ENCODE results near the gene PRTFDC1. TPM values are rescaled to one million over a fixed set of nuclear protein-coding genes. Genes with fewer than 3 reads are reported as not detected.

Gene PRTFDC1
- total RNA-seq, 1 experiment from 2014 or later: 4.9 TPM

DNA sequence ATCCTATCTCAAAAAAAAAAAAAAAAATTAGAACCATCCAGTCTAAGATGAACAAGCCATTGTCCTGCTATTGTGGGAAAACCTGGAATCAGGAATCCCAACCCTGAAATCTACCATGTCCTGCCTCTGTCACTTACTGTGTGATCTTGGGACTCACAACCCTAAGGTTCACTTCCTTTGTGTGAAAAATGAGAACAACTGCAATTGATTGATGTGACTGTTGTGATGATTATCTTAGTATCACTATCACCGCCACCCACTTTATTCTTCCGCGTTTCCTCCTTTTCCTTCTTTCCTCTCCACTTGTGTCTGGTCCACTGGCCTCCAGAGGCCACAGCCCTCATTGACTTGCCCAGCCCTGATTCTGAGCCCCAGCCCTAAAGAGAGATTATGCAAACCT, 12.6 kb upstream of the PRTFDC1 start:
- DNase-seq (ENCODE audit: low read depth): no peak

DNA sequence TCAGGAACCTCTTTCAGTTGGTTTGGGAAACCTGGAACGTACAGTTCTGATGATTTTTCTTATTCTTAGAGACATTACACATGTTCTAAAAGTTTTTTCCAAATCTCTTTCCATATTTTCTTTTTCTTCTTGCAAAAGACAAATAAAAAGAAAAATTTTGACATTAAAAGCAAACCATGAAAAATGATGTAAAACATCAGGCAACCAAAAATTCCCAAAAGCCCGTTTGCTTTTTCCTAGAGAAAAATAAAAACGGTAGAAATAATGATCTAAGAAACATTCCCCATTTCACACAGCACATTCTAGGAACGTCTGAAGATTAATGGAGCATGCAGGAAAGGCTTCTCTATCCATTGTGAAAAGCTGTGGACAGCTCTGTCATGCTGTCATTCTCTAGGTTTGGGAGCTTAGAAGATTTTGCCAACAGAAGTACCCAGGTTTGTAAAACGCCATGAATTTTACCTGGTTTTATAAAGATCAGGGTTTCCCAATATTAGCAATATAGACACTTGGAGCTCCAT, 11.2 kb upstream of the PRTFDC1 start:
- no peak for DNase-seq (ENCODE audit: low read depth)

DNA sequence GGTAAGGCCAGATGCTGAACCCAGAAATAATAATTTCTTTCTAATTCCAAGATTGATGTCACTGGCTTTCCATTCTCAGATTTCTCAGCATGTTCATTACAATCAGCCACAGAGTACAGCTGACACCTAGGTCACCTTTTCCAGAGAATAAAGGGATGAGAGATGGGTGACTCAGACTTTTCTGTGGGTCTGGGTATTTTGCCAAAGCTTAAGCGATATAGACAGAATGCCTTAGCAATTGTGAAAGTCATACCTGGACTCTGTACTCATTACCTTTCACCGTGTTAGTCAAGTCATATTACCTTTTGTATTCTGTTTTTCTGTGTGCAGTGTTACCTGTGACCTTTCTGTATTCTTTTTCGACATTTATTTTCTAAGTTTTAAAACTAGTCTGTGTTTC, 10.6 kb upstream of the PRTFDC1 start:
- DNase-seq (ENCODE audit: low read depth): peak; percentile 59

DNA sequence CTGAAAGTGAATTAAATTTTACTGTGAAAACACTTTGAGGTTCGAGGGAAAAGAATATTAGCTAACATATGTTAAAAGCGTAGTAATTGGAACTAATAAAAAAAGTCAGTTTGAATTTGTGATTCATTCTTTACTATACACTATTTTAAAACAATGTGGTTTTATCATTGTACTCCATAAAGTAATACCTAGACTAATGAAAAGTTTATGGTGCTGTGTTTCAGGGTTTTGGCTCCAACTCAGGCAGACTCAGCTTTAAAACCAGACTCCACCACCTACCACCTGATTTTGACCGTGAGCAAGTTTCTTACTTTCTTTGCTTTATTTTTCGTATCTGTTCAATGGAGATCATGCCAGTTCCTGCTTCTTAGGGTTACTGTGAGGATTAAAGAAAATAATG, 9.2 kb upstream of the PRTFDC1 start:
- DNase-seq (ENCODE audit: low read depth): no peak

GRCh38 chr10:24959382-24959730, 7.0 kb upstream of the PRTFDC1 start:
- no peak for DNase-seq (ENCODE audit: low read depth)

GRCh38 chr10:24958721-24959381, 6.4 kb upstream of the PRTFDC1 start:
- no peak for DNase-seq (ENCODE audit: low read depth)

DNA sequence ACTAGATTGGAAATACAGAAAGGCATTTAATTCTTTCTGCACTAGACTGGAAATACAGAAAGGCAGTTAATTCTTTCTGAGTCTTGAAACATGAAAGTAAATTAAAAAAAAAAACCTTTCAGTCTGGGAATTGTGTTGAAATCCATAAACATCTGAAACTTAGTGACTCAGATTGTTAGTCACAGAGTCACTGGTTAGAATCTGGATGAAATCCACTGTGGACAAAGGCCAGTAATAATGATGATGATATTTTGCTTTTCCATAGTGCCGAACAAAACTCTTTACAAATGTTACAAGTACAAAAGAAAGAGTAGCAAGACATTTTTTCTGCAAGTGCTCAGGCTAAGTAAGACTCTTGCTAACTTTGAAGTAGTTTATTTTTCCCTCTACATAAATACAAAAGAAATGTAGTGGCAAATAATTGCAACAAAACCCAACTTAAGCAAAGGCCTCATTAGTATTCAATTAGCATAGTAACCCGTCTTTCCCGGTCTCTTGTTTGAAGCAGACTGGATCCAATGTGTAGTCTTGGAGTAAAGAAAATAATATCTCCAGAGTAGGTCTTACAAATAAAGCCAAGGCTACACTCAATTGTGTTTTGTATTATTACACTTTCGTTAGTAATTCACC, 5.8 kb upstream of the PRTFDC1 start:
- DNase-seq (ENCODE audit: low read depth): peak; percentile 56

DNA sequence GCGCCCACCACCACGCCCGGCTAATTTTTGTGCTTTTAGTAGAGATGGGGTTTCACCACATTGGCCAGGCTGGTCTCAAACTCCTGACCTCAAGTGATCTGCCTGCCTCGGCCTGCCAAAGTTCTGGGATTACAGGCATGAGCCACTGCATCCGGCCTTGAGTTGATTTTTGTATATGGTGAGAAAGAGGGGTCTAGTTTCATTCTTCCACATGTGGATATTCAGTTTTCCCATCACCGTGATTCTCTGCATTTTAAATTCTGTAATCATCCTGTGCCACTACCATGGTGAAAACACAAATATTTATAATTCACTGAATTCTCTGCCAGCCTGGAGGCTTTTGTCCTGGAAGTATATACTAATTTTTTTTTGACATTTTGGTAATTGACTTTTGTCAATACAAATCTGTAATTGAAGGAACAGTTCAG, 5.2 kb upstream of the PRTFDC1 start:
- peak; percentile 42 for DNase-seq (ENCODE audit: low read depth)

- DNase-seq (ENCODE audit: low read depth): no peak
These were observed 1.3 kb upstream of the PRTFDC1 start for GRCh38 chr10:24953675-24954074.

GRCh38 chr10:24952707-24953645, 570 bp upstream of the PRTFDC1 start:
- DNase-seq (ENCODE audit: low read depth): peak; percentile 60

DNA sequence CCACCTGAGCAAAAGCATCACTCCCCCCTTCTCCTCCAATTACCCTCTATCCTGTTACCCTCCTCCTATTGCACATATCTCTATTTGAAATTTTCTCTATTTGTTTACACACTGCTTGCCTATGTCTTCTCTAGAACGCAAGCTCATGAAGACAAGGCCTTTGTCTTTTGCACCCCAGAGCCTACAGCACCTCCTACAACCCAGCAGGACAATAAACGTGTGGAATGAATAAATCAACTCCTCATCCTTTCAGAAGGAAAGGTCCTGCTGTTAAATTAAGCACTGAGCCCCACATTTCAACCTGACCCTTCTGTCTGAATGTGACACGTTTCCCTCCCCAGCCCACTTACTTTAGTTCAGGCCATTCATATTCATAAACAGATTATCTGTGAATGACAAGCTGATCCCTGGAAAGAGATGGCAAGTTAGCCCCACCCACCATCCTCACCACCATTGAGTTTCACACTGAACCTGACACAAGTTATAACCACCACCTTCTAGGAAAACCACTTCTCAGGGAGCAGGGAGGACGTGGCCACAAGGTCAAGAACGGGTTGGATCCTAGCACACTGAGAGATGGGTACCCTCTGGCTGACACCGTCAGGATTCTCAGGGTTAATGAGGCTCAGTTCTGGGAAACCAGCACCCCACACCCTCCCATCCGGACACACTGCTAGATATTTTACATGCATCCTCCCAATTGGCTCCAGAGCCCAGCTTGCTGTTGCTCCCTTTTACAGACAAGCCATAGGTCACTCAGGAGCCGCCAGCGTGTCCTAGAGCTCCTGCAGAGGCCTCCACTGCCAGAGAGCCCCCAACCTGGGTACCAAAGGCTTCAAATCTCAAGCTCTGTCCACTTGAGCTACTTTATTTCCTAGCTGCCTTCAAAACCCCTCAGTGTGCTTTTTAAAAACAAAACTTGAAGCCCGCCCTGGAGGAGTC, 934 bp downstream of the PRTFDC1 start:
- DNase-seq (ENCODE audit: low read depth): no peak

- no peak for DNase-seq (ENCODE audit: low read depth)
These were observed 2.0 kb downstream of the PRTFDC1 start for GRCh38 chr10:24950439-24950838.

DNA sequence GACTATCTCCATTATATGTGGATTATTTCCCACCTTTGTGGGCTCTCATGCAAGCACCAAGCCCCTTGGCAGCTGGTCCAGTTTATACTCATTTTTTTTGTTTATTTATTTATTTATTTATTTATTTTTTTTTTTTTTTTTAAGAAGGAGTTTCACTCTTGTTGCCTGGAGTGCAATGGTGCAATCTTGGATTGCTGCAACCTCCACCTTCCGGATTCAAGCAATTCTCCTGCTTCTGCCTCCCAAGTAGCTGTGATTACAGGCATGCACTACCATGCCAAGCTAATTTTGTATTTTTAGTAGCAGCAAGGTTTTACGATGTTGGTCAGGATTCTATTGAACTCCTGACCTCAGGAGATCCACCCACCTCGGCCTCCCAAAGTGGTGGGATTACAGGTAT, 2.8 kb downstream of the PRTFDC1 start:
- no peak for DNase-seq (ENCODE audit: low read depth)

GRCh38 chr10:24947304-24948097, 4.9 kb downstream of the PRTFDC1 start:
- DNase-seq (ENCODE audit: low read depth): peak; percentile 19

DNA sequence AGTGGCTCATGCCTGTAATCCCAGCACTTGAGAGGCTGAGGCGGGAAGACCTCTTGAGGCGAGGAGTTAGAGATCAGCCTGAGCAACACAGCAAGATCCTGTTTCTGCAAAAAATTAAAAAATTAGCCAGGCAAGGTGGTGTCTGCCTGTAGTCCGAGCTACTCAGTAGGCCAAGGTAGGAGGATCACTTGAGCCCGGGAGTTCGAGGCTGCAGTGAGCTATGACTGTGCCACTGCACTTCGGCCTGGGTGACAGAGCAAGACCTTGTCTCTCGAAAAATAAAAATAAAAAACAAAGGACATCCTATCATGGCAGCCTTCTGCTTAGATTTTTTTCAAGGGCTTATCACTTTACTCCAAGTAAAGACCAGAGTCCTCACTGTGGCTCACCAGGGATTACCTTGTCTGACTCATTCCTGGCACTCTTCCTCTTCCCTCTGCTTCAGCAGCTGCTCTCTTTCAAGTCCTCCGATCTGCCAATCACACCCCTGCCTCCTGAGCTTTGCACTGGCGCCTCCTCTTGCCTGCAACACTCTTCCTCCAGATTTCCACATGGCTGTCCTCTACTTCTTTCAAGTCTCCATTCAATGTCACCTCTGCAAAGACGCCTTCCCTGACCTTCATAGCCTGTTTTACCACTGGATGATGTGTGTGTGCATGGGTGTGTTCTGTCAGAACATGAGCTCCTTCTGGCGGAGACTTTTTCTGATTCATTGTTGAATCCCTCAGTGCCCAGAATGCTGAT, 7.7 kb downstream of the PRTFDC1 start:
- peak; percentile 82 for DNase-seq (ENCODE audit: low read depth)

DNA sequence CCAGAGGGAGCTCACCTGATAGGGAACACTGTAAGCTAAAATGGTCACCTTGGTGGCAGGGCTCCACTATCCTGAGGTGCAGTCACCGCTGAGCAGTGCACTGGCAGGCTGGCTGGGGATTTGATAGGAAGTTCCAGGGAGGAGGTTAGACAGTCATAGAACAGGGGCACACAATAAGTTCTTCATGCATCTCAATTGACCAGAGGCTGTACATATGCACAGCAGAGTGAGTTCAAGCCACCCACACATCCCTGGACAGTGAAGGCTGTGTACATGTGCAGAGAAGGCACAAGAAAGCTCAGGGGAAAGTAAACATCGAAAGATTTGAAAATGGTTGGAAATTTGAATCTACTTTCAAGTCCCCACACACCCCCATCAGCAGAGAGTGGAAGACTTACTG, 13.9 kb downstream of the PRTFDC1 start:
- no peak for DNase-seq (ENCODE audit: low read depth)

- no peak for DNase-seq (ENCODE audit: low read depth)
These were observed 14.3 kb downstream of the PRTFDC1 start for GRCh38 chr10:24938076-24938475.

- DNase-seq (ENCODE audit: low read depth): no peak
These were observed 16.7 kb downstream of the PRTFDC1 start for GRCh38 chr10:24935504-24936292.

DNA sequence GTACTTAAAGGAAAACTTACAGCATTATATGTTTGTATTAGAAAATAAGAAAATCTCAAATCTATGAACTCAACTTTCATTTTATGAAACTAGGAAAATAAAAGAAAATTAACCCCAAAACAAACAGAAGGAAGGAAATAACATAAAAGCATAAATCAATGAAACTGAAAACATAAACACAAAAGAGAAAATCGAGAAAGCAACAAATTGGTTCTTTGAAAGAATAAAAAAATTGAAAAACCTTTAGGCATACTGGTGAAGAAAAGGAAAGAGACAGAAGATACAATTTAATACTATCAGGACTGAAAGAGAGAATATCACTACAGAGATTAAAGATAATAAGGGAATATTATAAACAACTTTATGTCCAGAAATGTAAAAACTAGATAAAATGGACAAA, 21.2 kb downstream of the PRTFDC1 start:
- DNase-seq (ENCODE audit: low read depth): no peak
